HG03432 (cell line): ENCODE results near the gene KRT35.

ENCODE experiments used
- ATAC-seq: cut with Tn5 transposase; IDR thresholded peaks from one replicate; pipeline ENCODE4 v1.9.1; 2021; ENCODE audit warnings: mild to moderate bottlenecking, moderate library complexity; ENCODE audit not compliant: unreplicated experiment

Gene KRT35

GRCh38 chr17:41481036-41481435 lies at the start of gene KRT35:
KRT35 (minus strand) TSS chr17:41481151; CDS start chr17:41481097, 54 bp downstream.
- no peak for ATAC-seq

DNA sequence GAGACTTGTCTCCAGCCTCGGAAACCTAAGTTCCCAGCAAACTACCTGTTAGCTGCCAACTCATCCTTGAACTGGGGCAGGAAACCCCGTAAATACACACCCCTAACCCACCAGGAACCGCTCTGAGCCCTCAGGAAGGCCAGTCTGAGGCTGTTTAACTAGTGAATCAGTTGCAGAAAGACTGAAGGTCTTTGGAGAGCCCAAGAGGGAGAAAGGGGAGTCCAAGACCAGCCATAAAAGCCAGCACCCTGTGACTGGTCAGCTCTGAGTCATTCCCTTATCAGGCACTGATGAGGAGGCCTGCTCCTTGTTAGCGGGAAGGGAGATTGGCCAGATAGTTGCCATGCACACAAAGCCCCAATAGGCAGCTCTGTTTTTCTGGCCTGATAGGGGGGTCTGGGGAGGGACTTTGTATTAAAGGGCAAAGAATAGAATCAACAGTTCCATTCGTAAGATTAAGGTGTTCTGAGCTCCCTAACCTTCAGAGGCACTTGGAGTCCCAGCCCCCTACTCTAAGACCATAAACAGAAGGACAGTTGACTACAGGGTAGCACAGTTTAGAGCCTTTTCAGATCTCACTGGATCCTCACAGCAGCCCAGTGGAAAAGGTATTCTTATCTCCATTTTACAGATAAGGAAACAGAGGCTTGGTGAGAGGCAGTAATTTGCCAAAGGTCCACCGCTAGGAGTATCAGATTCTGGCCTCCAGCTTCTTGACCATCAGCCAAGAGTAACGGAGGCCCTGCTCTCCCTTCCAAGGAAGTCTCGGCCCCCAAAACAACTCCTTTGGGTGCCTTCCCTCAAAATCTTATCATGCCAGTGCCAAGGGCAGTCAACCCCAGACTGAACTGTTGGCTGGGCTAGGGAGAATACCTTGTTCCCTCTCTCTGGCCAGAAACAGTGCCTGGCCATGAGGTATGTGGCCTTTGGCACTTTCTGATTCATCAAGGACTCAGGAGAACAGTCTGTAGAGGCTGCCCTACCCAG lies 49.4 kb upstream of the KRT35 start:
- no peak for ATAC-seq

GRCh38 chr17:41529491-41529915 lies 48.6 kb upstream of the KRT35 start:
- ATAC-seq, result no peak

DNA sequence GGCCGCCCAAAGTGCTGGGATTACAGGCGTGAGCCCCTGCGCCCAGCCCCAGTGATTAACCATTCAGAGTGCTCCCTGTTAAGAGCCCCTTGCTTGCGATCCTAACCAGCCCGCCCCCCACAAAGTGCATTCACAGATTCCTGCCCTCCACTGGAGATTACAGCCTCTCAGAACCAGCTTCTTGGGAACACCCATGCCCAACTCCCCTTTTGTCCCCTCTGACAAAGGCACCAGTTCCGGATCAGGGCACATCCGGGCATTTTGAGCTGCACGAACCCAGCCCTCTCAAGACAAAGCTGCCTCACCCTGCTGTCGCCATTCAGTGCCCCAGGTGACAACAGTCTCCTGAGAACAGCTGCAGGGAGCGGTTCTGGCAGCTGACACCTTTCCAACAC lies 48.0 kb upstream of the KRT35 start:
- ATAC-seq, result no peak

DNA sequence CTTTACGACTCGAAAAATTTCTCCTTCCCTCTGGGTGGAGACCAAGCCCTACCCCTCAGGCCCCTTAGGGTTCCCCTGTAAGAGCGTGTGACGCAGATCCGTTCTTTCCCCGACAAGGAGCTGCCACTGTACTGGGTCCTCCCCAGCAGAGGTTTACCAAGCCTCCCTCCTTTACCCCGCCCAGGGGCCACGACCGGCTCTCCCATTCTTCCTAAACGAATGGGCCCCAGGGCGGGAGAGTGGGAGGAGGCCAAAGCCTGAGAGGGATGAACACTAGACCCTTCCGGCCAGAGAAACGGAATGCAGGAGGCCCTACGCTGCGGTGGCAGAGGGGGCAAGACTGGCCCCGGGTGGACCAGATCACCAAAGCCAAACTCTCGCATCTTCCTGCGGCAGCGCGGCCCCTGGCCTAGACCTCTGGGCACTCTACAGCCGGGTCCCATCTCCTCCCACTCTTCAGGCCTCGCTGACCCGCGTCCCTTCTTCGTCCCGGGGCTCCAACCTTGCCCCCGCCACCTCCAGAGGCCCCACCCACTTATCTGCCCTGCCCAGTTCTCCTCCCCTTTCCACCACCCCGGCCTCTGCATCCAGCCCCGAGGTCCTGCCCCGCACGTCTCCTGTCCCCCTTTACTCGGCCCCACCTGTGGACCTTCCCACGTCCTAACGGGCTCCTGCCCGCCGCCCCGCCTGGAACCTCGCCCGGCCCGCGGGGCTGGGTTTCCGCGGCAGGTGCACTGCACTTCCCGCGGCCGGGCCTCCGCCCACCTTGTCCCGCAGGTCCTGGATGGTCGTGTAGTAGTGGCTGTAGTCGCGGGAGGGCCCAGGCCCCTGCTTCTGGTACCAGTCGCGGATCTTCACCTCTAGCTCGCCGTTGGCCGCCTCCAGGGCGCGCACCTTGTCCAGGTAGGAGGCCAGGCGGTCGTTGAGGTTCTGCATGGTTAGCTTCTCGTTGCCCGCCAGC lies 46.4 kb upstream of the KRT35 start:
- ATAC-seq, result no peak

DNA sequence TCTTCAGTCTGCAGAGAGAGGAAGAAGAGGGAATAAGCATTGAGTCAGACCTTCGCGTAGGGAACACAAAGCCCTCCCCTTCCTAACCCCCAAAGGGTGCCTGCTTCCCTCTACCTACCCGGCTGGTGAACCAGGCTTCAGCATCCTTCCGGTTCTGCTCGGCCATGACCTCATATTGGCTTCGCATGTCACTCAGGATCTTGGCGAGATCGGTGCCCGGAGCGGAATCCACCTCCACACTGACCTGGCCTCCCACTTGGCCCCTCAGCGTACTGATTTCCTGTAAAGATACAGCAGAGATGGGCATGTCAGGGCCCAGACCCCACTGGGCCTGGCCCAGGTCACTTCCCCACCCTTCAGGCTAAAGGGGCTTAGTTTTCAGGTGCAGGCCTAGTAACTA lies 43.3 kb upstream of the KRT35 start:
- no peak for ATAC-seq

- no peak for ATAC-seq
These were observed 42.8 kb upstream of the KRT35 start for GRCh38 chr17:41523787-41524186.

- no peak for ATAC-seq
These were observed 42.3 kb upstream of the KRT35 start for GRCh38 chr17:41523225-41523593.

DNA sequence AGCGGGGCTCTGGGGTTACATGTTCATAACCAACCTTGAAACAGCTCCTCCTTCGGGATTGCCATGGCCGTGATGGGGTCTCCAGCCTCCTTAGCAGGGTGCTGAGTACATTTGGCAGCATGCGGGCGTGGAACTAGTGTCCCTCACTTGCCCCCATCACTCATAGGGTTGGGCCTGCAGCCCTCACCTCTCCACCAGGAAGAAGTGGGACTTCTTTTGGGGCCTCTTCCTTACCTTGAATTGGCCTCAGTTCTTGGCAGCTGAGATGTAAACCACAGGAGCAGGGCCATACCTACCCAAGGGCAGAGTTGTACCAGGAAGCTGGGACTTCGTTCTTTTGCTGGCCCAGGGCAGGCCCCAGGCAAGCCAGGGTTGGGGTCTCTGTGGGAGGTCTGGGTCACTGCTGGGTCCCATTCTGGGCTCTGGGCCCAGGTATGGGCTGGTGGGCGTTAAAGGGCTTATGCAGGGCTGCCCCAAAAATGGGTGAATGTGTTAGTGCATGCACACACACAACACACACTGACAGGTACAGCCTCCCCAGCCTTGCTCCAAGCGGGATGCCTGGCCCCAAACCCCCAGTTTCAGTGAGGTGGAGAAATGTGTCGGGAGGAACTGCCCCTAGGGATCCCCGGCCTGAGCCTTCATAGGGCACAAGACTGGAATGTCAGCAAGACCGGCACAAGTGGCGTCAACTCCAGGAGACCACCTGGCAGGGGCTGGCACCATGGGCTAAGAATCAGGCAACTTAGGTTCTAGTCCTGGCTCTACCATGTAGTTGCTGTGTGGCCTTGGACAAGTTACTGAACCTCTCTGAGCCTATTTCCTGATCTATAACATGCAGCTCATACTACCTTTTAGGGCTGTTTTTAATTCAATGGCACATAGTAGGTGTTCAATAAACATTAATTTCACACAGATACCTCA lies 41.6 kb upstream of the KRT35 start:
- no peak for ATAC-seq

DNA sequence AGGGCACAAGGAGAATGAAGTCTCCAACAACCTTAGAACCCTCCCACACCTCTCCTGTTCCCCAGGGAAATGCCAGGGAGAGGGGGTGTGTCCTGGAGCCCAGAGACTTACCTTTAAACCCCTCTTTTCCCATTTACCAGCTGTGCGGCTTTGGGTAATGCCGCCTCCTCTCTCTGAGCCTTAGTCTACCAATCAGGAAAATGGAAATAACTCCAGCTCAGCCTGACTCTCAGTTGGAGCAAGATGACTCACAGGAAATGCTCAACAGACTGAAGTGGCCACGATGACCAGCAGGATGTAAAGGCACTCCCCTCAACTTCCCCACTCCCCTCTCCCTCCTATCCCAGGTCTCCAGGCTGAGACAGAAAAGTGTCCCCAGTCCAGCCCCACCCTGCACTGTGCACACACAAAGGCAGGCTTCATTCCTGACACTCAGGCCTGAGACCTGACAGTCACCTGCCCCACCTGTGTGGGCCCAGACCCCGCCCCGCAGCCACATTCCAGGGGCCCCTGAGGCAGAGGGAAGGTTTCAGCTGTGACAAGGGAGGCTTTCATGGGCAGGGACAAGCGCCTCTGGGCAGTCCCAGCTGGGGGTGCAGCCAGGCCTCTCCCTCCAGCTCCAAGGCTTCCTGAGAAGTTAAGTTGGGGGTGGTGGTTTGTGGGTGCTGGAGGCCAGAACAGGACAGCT lies 40.8 kb upstream of the KRT35 start:
- no peak for ATAC-seq

- ATAC-seq, result no peak
These were observed 40.0 kb upstream of the KRT35 start for GRCh38 chr17:41520821-41521521.

DNA sequence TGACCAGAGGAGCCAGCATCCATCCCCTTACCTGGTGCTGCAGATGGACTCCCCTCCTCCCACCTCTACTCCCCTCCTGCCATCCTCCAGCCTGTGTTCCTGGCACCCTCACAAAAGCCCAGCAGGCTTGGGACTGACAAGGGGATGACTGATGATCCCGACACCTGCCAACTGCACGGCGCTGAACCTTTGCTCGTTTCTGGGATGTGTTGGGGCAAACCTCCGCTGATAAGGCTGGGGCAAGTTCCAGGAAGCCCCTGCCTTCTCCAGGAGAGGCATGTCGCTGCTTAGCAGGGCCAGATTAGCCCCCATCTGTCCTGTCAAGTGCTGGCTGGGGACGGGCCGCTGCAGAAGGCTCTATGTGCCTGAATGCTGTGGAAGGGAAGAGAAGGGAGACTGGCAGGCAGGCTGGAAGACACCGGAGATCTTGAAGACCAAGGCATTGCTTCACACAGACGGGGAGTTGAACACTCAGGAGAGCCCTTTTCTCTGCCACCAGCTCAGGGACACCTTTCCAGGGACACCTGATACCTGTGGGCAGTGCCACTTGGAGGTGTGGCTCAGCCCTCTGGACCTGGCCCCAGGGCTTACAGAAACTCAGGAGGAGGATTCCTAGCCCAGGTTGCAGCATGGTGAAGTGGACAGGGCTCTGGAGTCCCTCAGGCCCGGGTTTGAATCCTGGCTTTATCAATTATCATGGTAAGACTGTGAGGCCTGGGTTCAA lies 38.7 kb upstream of the KRT35 start:
- no peak for ATAC-seq

GRCh38 chr17:41518789-41519449 lies 38.0 kb upstream of the KRT35 start, which contains the start of gene KRT15:
KRT15 (minus strand) TSS chr17:41518890; CDS start chr17:41518827, 63 bp downstream.
- ATAC-seq, result no peak

GRCh38 chr17:41518031-41518430 lies 37.1 kb upstream of the KRT35 start:
- ATAC-seq, result no peak

- no peak for ATAC-seq
These were observed 35.9 kb upstream of the KRT35 start for GRCh38 chr17:41516830-41517283.

- ATAC-seq, result no peak
These were observed 35.3 kb upstream of the KRT35 start for GRCh38 chr17:41516147-41516829.

GRCh38 chr17:41513168-41513547 lies 32.2 kb upstream of the KRT35 start:
- no peak for ATAC-seq
